CD4-positive, alpha-beta T cell treated with Interferon alpha-2 for 1 hour (primary cell): Measurements from ENCODE around the gene DLK1.

ENCODE experiments used
- DNase-seq, 2 donors: peaks; one replicate each; pipeline ENCODE4 v3.0.0-alpha.2; 2020 to 2022

DLK1 gene

DNA sequence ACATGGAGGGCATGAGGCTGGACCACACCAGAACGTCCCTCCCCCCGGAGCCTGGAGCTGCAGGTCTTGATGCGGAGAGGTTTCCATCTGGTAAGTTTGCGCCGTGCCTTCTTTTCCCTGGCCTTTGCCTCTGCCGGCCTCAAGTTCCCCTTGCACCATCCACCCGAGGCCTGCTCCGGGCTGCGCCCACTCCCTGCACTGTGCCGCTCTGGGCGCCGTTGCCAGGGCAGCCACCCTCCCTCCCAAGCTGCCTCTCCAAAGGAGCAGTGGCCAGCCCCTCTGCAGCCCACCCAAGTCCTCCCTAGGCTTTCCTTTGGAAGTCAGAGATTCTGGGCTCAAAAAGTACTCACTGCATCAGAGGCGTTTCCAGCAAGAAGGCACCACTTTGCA is 53.0 kb downstream of the DLK1 start:
- DNase-seq = no peak

DNA sequence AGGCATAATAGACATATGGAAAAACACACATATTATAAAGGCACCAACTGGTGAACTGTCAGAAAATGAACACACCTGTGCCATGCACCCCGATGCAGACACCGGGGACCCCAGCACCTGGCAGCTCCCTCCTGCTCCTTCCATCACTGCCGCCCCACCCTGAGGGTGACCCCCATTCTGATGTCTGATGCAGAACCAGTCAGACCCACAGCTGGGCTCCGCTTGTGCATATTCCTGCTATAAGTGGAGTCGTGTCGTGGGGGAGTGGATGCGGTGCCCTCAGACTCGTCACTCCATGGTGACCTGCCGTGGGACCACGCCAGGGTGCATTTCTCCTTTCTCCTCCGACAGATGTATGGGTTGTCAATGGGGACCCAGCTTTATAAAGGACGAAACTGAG is 53.6 kb downstream of the DLK1 start:
- no peak for DNase-seq

DNA sequence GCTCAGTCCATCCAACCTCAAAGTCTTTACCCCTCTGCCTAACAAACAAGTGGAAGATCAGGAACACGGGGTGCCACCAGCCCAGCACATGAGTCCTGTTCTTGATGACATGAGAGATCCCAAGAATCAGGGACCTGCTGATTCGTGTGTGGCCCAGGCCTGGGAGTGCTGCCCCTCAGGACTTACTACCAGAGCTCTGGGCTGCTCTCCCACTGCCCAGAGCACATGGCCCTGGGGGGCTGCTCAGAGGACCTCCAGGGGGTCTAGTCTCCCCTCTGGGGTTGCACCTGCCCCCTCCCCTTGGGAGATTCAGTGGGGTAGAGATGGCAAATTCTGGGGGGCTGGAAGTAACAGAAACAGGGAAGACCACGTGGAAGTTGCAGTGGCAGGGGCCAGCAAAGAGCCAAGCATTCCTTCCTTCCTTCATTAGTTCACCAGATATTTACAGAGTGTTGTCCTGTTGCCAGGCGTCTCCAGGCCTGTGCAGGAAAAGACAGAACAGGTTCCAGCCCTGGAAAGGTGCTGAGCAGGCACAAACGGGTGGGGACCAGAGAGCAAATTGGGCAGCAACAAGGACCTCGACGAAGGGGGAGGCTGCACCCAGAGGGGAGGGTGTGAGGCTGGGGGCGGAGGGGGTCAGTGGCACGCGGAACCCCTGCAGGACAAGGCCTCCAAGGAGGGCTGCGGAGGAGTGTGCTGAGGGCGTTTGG is 54.1 kb downstream of the DLK1 start:
- DNase-seq = no peak

DNA sequence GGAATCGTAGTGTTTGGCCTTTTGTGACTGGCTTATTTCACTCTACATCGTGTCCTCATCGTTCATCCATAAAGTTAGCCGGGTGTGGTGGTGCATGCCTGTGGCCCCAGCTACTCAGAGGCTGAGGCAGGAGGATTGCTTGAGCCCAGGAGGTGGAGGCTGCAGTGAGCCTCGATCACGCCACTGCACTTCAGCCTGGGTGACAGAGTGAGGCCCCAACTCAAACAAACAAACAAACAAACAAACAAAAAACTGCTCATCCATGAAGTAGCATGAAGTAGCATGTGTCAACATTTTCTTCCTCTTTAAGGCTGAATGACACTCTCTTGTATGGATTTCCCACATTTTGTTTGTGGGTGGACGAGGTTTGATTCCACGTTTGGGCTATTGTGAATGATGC is 55.3 kb downstream of the DLK1 start:
- DNase-seq = no peak

DNA sequence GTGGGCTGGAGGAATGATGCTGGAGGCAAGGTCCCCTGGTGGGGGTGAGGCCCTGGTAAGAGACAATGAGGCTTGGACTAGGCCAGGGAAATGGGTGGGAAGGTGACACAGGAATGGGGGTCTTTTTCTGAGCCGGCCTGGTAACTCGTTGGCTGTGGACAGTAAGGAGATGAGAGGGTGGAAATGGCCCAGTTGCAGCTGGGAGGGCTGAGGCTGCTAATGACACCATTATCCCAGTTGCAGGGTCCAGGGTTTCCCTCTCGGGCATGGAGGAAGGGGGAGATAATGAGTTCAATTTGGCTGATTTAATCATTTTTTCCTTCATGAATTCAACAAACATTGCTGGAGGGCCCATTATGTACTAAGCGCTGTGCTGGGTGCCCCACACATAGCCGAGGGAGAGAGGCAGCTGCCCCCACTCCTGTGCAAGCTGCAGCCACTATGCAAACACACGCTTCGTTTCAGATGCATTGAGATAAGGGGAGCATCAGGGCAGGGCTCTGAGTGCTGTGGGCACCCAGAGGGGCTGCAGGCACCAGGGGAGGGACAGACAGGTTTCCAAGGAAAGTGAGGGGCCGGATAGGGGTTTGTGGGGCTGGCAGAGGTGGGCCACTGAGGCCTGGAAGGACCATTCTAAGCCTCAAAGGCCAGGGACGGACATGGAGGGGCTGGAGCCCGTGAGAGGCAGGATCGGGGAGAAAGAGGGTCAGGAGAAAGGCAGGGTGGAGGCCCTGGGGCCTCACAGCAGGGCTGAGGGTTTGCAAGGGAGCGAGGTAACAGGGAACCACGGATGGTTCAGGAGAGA is 56.0 kb downstream of the DLK1 start:
- DNase-seq = no peak

DNA sequence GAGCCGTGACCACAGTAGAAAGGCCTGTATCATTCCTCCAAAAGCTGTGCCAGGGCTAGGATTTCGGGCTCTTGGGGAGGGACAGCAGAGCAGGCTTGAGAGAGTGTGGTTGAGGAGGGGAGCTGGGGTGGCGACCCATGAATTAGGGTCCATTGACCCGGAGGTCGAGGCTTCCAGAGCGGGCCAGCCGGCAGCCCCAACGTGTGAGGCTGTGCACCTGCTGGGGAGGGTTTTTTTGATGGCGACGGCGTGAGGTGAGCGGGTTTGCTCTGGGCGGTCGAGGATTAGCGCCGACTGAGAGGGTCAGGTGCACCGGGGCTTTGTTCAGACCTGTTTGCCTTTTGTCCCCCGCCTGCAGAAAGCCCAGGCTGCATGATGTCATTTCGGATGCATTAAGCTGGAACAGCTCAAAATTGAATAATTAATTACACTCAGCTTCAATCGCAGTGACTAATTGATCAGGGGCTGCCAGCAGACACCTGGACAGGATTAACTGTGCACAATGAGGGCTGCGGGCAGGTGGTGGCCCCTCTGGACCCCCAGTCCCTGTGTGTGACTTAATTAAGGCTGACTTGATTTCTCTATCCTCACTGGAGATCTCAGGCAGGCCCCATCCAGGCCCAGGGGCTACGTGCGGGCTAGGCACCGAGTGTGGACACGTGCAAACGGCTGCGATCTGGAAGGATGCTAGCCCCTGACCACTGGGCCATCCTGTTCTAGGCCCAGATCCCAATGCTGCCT is 57.1 kb downstream of the DLK1 start:
- DNase-seq = no peak

DNA sequence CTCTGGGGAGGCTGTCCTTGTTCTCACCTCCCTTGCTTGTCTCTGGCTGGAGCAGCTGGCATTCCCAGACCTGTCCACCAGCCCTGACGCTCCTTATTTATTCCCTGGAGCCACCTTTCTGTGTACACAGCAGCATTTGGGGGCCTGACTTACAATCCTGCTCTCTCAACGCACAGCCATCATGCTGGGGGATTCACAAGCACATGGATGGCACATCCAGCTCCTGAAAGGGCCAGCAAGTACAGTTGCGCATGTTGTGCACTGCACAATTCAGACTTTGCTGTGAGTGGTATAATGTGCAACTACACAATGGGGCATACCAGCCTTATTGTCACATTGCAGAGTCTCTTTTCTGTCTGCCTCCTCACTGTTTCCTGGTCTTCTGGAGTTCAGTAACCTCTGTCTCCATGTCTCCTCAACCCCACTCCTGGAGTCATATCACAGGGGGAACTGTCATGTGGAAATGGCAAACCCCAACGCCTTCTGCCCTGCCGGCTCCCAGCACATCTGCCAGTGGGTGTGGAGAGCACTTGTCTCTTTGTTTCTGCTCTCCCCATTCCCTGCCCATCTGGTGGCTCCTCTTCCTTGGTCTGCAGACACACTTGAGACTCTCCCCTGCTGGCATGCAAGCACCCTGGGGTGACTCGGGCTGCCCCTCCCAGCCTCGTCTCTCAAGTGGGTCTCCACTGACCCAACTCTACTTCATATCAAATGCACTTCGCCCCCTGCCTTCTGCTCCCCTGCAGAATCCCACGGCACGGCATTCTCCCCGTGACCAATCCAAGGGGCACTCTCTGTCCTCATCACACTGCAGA is 58.0 kb downstream of the DLK1 start:
- DNase-seq = no peak

DNA sequence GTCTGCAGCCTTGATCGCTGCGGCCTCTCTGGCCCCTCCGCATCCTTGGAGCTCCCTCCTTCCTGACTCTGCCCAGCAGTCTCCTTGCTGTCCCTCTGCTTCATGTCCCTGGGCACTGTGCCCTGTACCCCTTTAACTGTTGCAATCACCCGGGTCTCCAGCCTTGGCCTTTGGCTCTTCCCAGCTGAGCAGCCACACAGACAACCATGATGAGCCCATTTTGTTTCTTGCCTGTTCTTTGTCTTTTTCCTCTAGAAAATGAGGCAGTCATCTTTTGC is 58.6 kb downstream of the DLK1 start:
- DNase-seq = no peak

DNA sequence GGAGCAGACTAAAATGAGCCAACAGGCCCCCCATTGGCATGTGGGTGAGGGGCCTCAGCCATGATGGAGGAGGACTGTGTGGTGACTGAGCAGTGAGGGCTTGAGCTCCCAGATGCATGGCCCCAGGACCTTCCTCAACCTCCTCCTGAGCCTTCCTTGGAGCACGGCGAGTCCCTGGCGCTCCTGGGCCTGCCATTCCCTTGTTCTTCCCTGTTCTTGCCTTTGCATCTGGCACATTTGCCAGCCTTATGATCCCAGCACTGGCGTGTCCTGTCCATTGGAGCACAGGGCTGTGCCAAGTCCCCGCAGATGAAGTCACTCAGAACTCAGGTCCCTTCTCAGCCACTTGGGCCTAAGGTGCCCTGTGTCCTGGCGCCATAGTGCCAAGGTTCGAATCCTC is 58.9 kb downstream of the DLK1 start:
- DNase-seq = no peak

DNA sequence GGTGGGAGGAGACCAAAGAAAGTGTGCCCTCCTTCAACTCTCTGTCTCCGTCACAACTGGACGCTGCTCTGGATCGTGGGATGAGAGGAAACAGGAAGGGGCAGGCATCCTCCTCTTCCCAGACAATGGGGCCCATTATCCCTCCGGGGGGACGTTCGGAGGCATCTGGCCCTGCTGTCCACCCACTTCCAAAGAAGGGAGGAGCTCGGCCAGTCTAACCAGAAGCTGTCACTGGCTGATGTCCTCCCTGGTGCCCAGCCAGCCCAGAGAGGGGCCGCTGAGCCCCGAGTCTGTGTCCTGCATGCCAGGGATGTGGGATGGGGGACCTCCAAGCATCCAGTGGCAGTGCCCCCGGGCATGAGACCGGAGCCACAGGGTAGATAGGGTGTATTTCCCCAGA is 59.4 kb downstream of the DLK1 start:
- no peak for DNase-seq

DNA sequence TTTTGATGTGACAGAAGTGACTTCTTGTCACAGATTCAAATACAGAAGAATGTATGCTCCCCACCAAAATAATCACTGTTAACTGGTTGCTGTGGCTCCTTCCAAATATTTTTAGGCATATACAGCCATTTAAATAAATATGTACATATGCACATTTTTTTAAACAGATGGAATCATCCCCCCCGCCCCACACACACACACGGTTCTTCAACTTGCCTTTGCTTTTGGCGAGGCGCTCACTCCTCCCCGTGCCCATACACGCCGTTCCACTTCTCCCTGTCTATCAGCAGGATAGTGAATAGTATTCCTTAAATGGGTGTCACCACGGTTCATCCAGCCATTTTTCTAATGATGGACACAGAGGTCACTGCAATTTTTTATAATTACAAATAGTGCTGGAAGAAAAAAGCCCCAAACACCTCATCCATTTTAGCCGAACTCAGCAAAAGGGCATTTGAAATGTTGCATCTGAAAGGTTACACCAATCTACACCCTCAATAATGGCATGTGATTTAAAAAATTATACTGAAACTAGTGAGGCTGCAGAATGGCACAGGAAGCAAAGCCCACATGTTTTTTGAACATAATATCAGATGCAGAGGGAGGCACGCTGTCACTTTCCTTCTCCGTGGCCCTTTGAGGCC is 60.0 kb downstream of the DLK1 start:
- no peak for DNase-seq

DNA sequence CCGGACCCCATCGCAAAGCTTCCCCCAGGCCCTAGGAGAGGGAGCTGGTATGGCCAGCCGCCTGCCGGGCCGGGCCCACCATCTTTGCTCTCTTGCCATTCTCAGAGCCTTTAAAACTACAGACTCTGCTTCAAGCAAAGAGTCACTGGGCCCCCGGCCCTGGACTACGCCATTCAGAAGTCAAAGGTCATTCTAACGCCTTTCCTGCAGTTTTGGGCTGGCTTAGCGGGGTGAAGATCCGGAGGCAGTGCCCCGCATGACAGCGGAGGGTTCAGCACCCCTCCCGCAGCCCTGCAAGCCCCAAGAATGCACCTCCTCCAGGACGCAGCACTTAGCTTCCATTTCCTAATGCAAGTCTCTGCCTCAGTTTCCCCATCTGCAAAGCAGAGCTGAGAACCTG is 61.0 kb downstream of the DLK1 start:
- no peak for DNase-seq
